T-helper 22 cell (primary cell): ENCODE data around the gene GNAL.
"Not testable (repeated sequence)": the region's sequence is repeated elsewhere in the genome, so short reads cannot be mapped to it uniquely, and the experiment has no call there.

Source experiments
- DNase-seq: peaks from one replicate; pipeline ENCODE4 v3.0.0-alpha.2; 2020; ENCODE audit warnings: low read depth

GNAL gene

GRCh38 chr18:11688972-11689668 lies at the start of gene GNAL:
GNAL (plus strand) TSS chr18:11689264; CDS start chr18:11689564, 300 bp downstream.
- DNase-seq, result no peak

- DNase-seq, result not testable (repeated sequence)
These were observed 41.8 kb upstream of the GNAL start for GRCh38 chr18:11647310-11647709.

GRCh38 chr18:11647804-11648203 lies 41.3 kb upstream of the GNAL start:
- DNase-seq, result not testable (repeated sequence)

- no peak for DNase-seq
These were observed 39.2 kb upstream of the GNAL start for GRCh38 chr18:11649839-11650238.

DNA sequence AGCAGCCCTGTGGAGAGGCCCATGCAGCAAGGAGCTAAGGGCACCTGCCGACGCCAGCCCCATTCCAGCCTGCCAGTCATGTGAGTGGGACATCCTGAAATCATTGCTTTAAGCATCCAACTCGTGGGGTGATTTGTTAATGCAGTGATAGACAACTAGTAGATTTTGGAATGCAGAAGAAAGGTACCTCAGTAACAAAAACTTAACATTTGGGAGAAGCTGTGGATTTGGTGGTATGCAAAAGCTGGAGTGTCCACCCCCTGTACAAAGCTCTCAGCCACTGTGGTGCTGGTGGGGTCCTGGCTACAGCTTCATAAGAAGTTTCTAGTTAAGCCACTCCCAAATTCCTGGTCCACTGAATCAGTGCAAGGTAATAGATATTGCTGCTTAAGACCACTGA lies 37.2 kb upstream of the GNAL start:
- no peak for DNase-seq

GRCh38 chr18:11653521-11653920 lies 35.5 kb upstream of the GNAL start:
- DNase-seq, result no peak

DNA sequence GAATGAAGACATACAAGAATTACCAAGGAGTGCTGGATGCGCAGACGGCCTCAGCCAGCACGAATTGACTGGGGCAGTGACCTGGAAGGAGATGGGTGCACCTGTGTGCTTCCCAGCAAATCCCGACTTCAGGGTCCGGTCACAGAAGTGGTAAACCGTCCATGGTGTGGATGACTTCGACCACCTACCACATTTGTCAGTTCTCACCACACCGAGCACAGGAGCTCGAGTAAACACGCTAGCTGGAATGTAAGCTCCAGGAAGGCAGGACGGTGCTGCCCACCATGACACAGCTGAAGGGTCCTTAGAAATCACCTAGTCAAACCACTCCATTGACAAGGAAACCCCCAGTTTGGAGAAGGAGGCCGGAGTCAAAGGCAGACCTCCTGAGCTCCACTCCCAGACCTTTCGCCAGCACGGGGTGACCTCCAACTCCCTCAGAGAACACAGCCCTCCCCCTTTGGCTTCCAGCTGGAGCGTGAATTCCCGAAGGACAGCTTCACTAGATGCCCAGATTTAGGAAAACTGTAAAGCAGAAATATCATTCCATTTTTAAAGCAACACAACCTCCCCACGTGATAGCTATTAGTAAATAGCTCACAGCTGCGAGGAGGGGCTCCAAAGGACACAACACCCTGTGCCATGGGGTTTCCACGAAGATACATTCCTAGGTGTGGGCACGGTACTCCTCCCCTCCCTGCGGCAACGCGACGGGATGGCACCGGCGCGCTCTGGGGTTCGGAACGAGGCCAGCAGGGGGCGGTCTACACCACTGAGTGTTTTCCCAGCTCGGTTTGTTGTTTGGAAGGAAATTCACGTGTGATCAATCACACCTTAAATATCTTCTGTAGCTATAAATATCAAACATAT lies 34.1 kb upstream of the GNAL start:
- no peak for DNase-seq

DNA sequence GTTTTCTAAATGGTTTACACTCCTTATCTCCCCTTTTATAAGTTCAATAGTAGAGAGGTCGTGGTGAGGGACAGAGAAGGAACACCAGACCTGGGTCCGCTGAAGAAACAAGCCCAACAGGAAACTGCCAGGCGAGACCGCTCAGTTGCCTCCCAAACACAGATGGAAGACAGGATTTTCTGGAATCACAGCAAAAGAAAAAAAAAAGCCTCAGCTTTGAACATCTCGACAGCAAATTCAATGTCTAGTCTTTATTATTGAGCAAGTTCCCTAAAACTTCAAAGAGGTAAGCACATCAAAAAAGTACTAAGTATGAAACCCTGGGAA lies 33.5 kb upstream of the GNAL start:
- DNase-seq, result no peak

GRCh38 chr18:11657152-11657551 lies 31.9 kb upstream of the GNAL start:
- no peak for DNase-seq

DNA sequence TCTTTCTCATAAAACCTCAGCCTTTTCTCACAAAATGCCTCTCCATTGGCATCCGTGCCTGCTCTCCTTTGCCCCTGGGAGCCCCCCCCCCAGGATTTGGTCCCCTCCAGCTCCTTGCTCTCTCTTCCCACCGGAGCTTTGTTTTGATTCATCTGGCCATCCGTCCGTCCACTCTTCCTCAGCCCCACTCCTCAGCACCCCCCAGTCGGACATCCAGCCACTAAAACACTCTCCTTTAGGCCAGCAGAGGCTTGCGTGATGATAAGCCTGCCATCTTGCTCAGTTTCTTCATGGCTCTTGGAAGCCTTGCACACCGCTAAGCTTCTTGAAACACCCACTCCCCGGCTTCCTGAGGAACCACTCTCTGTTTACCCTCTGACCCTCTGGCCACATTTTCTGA lies 31.5 kb upstream of the GNAL start:
- DNase-seq, result no peak

- DNase-seq, result no peak
These were observed 31.0 kb upstream of the GNAL start for GRCh38 chr18:11658019-11658418.

DNA sequence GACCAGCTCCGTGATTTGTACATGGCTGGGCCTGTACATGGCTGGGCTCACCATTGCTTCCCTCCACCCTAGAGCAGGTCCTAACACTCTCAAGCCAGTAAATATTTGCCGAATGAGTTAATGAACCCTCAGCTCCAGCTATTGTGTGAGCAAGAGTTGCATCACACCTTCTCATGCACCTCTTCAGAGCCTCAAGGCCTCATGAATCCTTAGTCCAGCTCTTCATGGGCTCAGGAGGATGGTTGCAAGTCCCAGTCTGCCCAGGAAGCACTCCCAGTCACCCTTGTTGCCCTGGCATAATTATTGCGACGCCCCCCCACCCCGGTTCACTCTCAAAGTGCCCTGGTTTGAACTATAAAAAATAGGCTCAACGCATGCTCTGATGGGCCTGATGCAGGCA lies 30.1 kb upstream of the GNAL start:
- no peak for DNase-seq

DNA sequence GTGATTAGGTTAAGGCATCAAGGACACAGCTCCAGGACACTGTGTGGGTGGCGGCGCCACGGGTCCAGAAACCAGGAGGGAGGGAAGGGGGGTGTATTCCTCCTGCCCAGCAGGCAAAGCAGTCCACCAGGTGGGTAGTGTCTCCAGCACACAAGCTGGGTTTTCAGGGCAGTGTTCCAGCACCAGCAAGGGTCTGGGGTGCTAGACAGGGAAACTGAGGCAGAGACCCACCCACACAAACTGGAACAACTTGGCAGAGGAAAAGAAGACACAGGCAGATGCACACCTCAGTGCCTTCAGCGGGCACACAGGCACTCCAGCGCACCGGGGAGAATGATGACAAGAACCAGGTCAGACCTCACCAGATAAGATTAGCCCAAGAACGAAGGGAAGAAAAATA lies 28.4 kb upstream of the GNAL start:
- no peak for DNase-seq

DNA sequence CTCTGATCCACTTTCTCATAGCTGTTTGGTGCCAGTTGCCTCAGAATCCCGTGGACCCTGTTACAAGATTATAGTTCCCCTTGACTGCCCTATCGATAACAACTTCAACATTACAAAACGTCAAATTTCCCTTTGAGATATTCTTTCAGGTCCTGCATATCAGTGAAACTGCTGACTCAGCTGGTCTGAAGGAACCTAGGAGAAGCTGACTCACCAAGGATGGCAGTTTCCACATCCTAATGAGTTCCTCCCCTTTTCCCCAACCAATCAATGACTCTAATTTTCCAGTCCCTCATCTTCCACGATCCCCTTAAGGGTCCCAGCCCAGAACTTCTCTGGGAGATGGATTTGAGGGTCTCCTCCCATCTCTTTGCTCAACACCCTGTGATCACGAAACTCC lies 27.6 kb upstream of the GNAL start:
- no peak for DNase-seq

DNA sequence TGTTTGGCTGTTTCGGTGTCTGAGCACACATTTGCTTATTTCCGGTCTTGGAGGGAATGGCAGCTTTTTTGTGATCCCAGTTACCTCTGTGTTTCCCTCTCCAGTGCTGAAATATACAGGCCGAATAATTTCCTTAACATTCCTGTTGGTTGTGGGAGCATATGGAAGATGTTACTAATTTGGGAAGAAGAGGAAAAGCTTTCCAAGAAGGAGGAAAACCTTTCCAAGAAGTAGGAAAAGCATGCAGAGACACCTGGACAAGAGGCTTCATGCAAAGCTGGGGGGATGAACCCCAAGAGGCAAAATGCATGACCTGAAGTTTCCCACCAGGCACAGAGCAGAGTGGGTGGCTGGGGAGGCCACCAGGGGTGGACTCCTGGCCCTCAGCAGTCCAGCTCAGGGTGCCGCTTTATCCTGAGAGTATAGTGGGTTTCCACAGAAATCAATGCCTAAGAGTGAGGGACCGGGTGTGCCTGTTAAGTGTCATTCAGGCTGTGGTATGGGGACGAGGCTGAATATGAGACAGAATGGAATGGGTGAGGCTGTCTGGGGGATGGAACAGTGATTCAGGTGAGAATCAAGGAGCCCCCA lies 25.5 kb upstream of the GNAL start:
- no peak for DNase-seq

DNA sequence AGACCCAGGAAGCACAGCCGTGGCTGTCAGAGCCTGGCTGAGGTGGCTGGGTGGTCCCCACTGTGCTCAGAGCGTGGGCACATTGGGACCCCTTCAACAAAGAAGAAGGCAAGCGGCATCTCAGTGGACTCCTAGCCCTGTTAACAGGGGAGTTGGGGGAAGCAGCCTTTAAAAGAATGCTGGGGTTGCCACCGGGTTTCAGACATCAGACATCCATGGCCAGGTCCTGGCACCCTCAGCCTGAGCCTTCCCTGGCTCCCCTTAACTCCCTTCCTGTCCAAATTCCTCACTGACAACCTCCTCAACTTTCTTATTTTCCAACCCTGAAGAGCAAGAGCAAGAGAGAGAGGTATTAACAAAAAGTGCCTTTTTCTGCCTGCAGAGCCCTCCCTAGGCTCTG lies 24.8 kb upstream of the GNAL start:
- no peak for DNase-seq

DNA sequence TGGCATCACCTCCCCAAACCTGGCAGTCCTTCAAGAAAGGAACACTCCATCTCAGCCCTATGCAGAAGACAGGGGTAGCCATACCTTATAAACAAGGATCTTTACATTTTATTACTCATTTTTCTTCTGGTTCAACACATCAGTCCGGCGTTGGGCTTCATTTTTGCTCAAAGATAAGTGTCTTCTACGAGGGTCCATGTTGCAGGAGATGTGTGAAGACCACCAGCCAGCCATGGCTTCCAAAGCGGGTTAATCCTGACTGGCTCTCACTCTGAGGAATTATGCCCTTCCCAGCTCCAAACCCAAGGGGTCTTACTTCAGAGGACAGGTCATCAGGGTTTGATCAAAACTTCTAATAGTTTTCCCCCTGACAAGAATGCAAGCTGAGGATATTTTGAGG lies 23.9 kb upstream of the GNAL start:
- no peak for DNase-seq

DNA sequence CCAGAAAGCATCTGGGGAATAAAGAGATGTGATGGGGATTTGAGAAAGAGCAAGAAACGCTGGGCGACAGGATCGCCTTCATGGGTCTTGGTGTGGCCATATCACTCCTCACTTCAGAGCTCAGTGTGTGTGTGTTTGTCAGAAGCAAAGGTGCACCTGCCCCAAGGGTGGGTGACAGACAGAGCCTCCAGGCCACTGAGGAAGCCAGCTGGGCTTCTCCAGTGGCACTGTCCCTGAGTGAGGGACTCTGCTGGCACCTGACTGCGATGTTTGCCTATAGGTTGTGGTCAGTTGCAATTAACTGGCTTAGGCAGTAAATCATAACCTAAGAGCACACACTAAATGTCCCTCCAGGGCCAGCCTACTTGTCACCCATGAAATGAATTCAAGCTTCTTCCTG lies 23.5 kb upstream of the GNAL start:
- no peak for DNase-seq

DNA sequence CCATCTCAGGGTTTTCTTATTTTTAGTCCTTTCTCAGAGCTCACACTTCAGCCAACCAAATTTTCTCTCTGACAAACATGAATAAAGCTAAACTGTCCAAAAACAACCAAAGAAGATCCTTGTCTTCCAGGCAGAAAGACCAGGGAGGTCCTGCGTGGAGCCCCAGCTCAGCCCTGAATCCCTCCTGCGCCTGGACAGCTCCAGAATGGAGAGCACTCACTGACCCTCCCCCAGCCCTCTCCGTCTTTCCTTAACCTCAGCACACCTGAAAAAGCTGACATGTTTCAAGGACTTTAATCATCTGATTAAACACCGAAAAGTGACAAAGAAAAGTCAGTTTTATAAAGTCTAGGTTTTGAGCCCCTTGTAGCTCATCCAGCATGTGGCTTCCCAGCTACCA lies 22.9 kb upstream of the GNAL start:
- no peak for DNase-seq

DNA sequence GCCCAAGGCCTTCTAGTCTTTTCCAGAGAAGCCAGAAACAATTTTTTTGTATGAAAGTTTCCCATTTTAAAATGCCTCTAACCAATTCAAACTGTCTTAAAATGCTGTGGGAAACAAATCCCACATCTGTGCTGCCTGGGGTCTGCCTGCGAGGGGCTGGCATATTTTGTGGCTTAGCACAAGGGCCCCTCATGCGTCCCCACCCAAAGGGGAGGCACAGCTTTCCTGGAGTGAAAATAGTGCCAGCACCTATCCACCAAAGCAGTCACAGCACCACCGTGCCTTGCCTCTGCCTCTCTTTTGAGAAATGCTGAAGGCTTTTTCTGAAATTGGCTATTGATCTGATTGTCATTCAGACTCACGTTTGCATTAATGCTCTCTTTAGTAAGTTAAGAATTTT lies 22.2 kb upstream of the GNAL start:
- DNase-seq, result no peak

DNA sequence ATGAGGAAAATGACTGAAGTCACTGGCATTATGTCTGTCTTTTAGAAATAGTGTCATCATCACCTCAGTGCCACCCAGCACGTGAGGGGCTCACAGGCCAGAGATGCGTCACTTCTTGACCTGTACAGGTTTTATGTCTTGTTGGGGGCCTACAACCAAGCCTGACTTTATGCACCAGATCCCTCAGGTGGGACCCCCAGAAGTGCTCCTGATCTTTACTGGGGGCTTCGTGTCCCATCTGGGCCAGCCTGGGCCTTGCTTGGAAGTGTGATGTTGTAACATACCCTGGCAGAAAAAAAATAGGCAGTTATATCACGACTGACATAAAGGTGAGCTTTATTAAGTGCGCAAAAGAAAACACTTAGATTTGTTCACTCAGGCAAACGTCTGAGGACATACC lies 21.5 kb upstream of the GNAL start:
- no peak for DNase-seq

DNA sequence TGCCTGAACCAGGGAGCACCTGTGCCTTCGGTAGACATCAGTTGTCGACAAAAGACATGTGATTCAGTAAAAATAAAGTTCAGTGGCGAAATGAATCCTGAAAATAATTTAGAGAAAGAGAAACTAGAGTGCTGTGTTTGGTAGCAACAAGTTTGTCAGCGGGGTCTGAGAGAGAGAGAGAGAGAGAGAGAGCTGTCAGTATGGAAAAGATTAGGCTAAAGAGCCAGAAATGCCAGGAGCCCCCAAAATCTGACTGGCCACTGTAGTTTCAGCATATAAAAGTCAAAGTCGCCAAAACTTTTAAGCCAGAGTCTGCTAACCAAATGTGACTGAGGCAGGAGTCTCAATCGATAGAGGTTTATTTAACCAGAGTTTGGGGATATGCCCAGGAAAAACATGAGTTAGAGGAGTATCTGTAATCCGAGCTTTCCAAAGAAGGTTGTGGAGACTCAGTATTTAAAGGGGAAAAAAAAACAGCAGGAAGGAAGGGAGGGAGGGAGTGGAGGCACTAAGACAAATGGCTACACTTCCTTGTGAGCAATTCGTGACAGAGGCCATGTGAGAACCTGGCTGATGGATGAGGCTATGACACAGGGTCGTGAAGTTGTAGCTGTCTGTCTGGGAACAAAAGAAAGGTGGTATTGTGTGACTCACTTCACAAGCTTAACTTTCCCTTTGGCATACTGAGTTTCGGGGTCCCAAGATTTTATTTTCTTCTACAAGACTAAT lies 20.5 kb upstream of the GNAL start:
- no peak for DNase-seq
